K562 (cell line): Measurements from ENCODE around the gene BTBD1. TPM values are rescaled to one million over a fixed set of nuclear protein-coding genes. Genes with fewer than 3 reads are reported as not detected.

ENCODE experiments used
- ARID1B ChIP-seq: fragments of 450-650 bp; IDR thresholded peaks from 2 replicates; pipeline ENCODE4 v1.6.1; 2016; ENCODE audit warnings: antibody characterized with exemption, mild to moderate bottlenecking, inconsistent platforms
- ARID2 ChIP-seq: fragments of 450-650 bp; IDR thresholded peaks from 2 replicates; pipeline ENCODE4 v1.6.1; 2017; ENCODE audit warnings: antibody characterized with exemption, mild to moderate bottlenecking
- BMI1 ChIP-seq: fragments of 150-350 bp; IDR thresholded peaks from 2 replicates; pipeline ENCODE4 v1.6.1; 2014; ENCODE audit warnings: low read length
- E2F3 ChIP-seq: fragments of 250-450 bp; sonication (Bioruptor Pico); IDR thresholded peaks from 2 replicates; pipeline ENCODE4 v1.4.0; 2020; ENCODE audit warnings: mild to moderate bottlenecking
- FOXK2 ChIP-seq, 2 experiments: fragments of 450-650 bp; IDR thresholded peaks in 1 of 2; conservative IDR thresholded peaks in 1 of 2; 2 replicates each; pipeline ENCODE4 v1.6.1; 2016; ENCODE audit warnings: low read depth in 2 of 2, mild to moderate bottlenecking in 1 of 2
- HEY1 ChIP-seq: fragments of 250-450 bp; sonication (Bioruptor Pico); IDR thresholded peaks from 2 replicates; pipeline ENCODE4 v1.5.0; 2020; ENCODE audit warnings: mild to moderate bottlenecking, moderate library complexity, borderline replicate concordance
- MEIS2 ChIP-seq: fragments of 450-650 bp; IDR thresholded peaks from 2 replicates; pipeline ENCODE4 v1.6.1; 2014; ENCODE audit warnings: mild to moderate bottlenecking; ENCODE audit not compliant: partially characterized antibody
- NUFIP1 ChIP-seq: fragments of 450-650 bp; IDR thresholded peaks from 2 replicates; pipeline ENCODE4 v1.6.1; 2018; ENCODE audit not compliant: partially characterized antibody
- PRPF4 ChIP-seq: fragments of 200-400 bp; formaldehyde crosslinking; IDR thresholded peaks from one replicate; pipeline ENCODE4 v1.6.1; 2017; ENCODE audit warnings: low read length, low read depth, mild to moderate bottlenecking; ENCODE audit not compliant: insufficient read depth, poor library complexity, severe bottlenecking
- RFX1 ChIP-seq: fragments of 450-650 bp; IDR thresholded peaks from 2 replicates; pipeline ENCODE4 v1.6.1; 2016; ENCODE audit warnings: mild to moderate bottlenecking, moderate library complexity
- RFX7 ChIP-seq: fragments of 250-450 bp; sonication (Bioruptor Pico); IDR thresholded peaks from 2 replicates; pipeline ENCODE4 v1.5.1; 2021; ENCODE audit warnings: mild to moderate bottlenecking
- SIRT6 ChIP-seq: IDR thresholded peaks from one replicate; pipeline ENCODE4 v1.6.1; 2012; ENCODE audit warnings: low read depth, mild to moderate bottlenecking, control low read depth, inconsistent platforms, low read length, moderate library complexity
- SNRNP70 ChIP-seq: fragments of 200-400 bp; formaldehyde crosslinking; optimal IDR thresholded peaks from 2 replicates; pipeline ENCODE3; 2017; ENCODE audit warnings: low read depth, low read length
- STAG1 ChIP-seq: sonication (generic); formaldehyde crosslinking; IDR thresholded peaks from 2 replicates; pipeline ENCODE4 v1.5.0; 2020; ENCODE audit warnings: missing genetic modification reagents, borderline replicate concordance
- TARDBP ChIP-seq: fragments of 450-650 bp; IDR thresholded peaks from 2 replicates; pipeline ENCODE4 v1.6.1; 2016
- TCF3 ChIP-seq: sonication (generic); formaldehyde crosslinking; IDR thresholded peaks from 2 replicates; pipeline ENCODE4 v1.4.0; 2020; ENCODE audit warnings: mild to moderate bottlenecking, missing genetic modification reagents
- TSHZ1 ChIP-seq: fragments of 250-450 bp; sonication (Bioruptor Pico); IDR thresholded peaks from 2 replicates; pipeline ENCODE4 v1.4.0; 2020; ENCODE audit warnings: mild to moderate bottlenecking, moderate library complexity
- YY1 ChIP-seq, 3 experiments: IDR thresholded peaks; 2 replicates each; pipeline ENCODE4 v1.6.1; 2011; ENCODE audit warnings: low read length in 2 of 3, mild to moderate bottlenecking in 2 of 3, moderate library complexity in 2 of 3, borderline replicate concordance in 1 of 3, control low read depth in 1 of 3, low read depth in 1 of 3; ENCODE audit not compliant: insufficient read depth in 3 of 3, insufficient replicate concordance in 2 of 3, control insufficient read depth in 1 of 3, insufficient read length in 1 of 3; ENCODE audit errors: extremely low read depth in 1 of 3
- ZNF124 ChIP-seq: sonication (generic); formaldehyde crosslinking; IDR thresholded peaks from 2 replicates; pipeline ENCODE4 v1.8.1; 2022; ENCODE audit warnings: missing genetic modification reagents
- ZNF445 ChIP-seq: fragments of 250-450 bp; sonication (Bioruptor Pico); IDR thresholded peaks from 2 replicates; pipeline ENCODE4 v1.4.0; 2020; ENCODE audit warnings: low read depth, mild to moderate bottlenecking, moderate library complexity
- polyA plus RNA-seq, 8 experiments: library from polyadenylated mRNA; depleted of rRNA in 4 of 8; stranded (reverse) in 5 of 8; unstranded in 3 of 8; fragments of >200 nt; fragmentation: Nextera tagmentation in 2 of 8; fragmentation: Illumina TruSeq in 1 of 8; extraction: Ambion mirVana in 2 of 8; extraction: Trizol in 1 of 8; gene quantifications; 2 replicates each; pipeline versions ENCODE4 v1.2.1 to v1.2.3, GENCODE V29; 2011 to 2014; ENCODE audit warnings: inconsistent platforms in 1 of 8, missing spikeins in 1 of 8
- total RNA-seq, 7 experiments: library from RNA; depleted of rRNA in 6 of 7; stranded (reverse); fragments of >200 nt in 6 of 7; fragmentation: Illumina TruSeq in 2 of 7; extraction: Trizol in 2 of 7; gene quantifications; 2 replicates each; pipeline versions ENCODE4 v1.2.1 to v1.2.3, GENCODE V29; 2011 to 2021; ENCODE audit warnings: low replicate concordance in 1 of 7
- TF ChIP-seq, protein P1 (sequence below): fragments of 450-650 bp; formaldehyde crosslinking; conservative IDR thresholded peaks from 2 replicates; pipeline ENCODE4 v1.4.0; 2022; ENCODE audit warnings: mild to moderate bottlenecking, missing genetic modification characterization
- TF ChIP-seq, protein P2 (sequence below): fragments of 450-650 bp; IDR thresholded peaks from 2 replicates; pipeline ENCODE4 v1.6.1; 2016; ENCODE audit warnings: borderline replicate concordance
- TF ChIP-seq, protein P3 (sequence below): sonication (generic); formaldehyde crosslinking; IDR thresholded peaks from 2 replicates; pipeline ENCODE4 v1.8.0; 2022; ENCODE audit warnings: missing genetic modification reagents, mild to moderate bottlenecking, borderline replicate concordance

BTBD1 gene
- total and polyA plus RNA-seq, 9 of the 15 experiments (the other 6 are each of a cell fraction or from before 2014, with no cell fraction given) = 19.4 to 106 (median 90.4) TPM

- TF ChIP-seq, protein P1, sequence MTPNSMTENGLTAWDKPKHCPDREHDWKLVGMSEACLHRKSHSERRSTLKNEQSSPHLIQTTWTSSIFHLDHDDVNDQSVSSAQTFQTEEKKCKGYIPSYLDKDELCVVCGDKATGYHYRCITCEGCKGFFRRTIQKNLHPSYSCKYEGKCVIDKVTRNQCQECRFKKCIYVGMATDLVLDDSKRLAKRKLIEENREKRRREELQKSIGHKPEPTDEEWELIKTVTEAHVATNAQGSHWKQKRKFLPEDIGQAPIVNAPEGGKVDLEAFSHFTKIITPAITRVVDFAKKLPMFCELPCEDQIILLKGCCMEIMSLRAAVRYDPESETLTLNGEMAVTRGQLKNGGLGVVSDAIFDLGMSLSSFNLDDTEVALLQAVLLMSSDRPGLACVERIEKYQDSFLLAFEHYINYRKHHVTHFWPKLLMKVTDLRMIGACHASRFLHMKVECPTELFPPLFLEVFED (CRISPR knock-in tag) = 0 out of 2 replicates have a peak, but pooled peaks have one; percentile 55
- TF ChIP-seq, protein P2, sequence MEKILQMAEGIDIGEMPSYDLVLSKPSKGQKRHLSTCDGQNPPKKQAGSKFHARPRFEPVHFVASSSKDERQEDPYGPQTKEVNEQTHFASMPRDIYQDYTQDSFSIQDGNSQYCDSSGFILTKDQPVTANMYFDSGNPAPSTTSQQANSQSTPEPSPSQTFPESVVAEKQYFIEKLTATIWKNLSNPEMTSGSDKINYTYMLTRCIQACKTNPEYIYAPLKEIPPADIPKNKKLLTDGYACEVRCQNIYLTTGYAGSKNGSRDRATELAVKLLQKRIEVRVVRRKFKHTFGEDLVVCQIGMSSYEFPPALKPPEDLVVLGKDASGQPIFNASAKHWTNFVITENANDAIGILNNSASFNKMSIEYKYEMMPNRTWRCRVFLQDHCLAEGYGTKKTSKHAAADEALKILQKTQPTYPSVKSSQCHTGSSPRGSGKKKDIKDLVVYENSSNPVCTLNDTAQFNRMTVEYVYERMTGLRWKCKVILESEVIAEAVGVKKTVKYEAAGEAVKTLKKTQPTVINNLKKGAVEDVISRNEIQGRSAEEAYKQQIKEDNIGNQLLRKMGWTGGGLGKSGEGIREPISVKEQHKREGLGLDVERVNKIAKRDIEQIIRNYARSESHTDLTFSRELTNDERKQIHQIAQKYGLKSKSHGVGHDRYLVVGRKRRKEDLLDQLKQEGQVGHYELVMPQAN = no peak
- TF ChIP-seq SIRT6 = no peak
- no peak for TF ChIP-seq TCF3 (CRISPR knock-in tag)
- no peak for TF ChIP-seq HEY1 (CRISPR knock-in tag)
- TF ChIP-seq SNRNP70 = no peak
- peak; percentile 18; the same call in 1 of the 2 replicates for TF ChIP-seq ARID2
- no peak for TF ChIP-seq FOXK2 (conservative IDR thresholded peaks at IDR 0.05 in 1 of 2, IDR thresholded peaks at IDR 0.05 in 1 of 2; ENCODE audit: low read depth in 2 of 2)
- no peak for TF ChIP-seq E2F3
- TF ChIP-seq TARDBP = no peak
- no peak for TF ChIP-seq ARID1B
- no peak for TF ChIP-seq TSHZ1 (CRISPR knock-in tag)
- no peak for TF ChIP-seq ZNF124 (CRISPR knock-in tag)
- no peak for TF ChIP-seq MEIS2
- no peak for TF ChIP-seq PRPF4
- no peak for TF ChIP-seq YY1 (IDR thresholded peaks at IDR 0.05; ENCODE audit: borderline replicate concordance in 1 of 3, control insufficient read depth in 1 of 3, extremely low read depth in 1 of 3, insufficient read depth in 3 of 3, insufficient read length in 1 of 3, insufficient replicate concordance in 2 of 3, low read depth in 1 of 3, low read length in 2 of 3)
- no peak for TF ChIP-seq ZNF445 (CRISPR knock-in tag)
- TF ChIP-seq RFX7 (CRISPR knock-in tag) = no peak
- TF ChIP-seq, protein P3, sequence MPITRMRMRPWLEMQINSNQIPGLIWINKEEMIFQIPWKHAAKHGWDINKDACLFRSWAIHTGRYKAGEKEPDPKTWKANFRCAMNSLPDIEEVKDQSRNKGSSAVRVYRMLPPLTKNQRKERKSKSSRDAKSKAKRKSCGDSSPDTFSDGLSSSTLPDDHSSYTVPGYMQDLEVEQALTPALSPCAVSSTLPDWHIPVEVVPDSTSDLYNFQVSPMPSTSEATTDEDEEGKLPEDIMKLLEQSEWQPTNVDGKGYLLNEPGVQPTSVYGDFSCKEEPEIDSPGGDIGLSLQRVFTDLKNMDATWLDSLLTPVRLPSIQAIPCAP (CRISPR knock-in tag) = no peak
- no peak for TF ChIP-seq NUFIP1
- TF ChIP-seq STAG1 (CRISPR knock-in tag) = no peak
- TF ChIP-seq RFX1 = no peak
- no peak for TF ChIP-seq BMI1
These were observed 44.1 kb upstream of the BTBD1 start (continued) for GRCh38 chr15:83111149-83111548.
